B cell (primary cell): ENCODE results near the gene FIBP. TPM values are rescaled to one million over a fixed set of nuclear protein-coding genes. Genes with fewer than 3 reads are reported as not detected.

Experiments used
- ATAC-seq: fragments of 200-7000 bp; cut with Tn5 transposase; one replicate; pipeline ENCODE4 v1.10.0; 2021; ENCODE audit warnings: low read depth, mild to moderate bottlenecking, moderate number of reproducible peaks, moderate library complexity
- CTCF ChIA-PET: fragments of 350-600 bp; sonication (Branson Sonifier 250); formaldehyde crosslinking; loops from one replicate; lab custom pipeline; 2021; ENCODE audit warnings: antibody characterized with exemption, inconsistent platforms; lab: Charles Lee
- POLR2A ChIA-PET: fragments of 350-600 bp; sonication (Branson Sonifier 250); formaldehyde crosslinking; loops from one replicate; lab custom pipeline; 2021; ENCODE audit warnings: antibody characterized with exemption; lab: Charles Lee
- DNase-seq: peaks from one replicate; pipeline ENCODE4 v3.0.0; 2013
- H2AFZ ChIP-seq: 2 replicates; pipeline ENCODE4 v1.6.1; 2012; ENCODE audit warnings: mild to moderate bottlenecking, low read depth, low read length; ENCODE audit not compliant: insufficient read depth, poor library complexity, severe bottlenecking
- H3K27ac ChIP-seq, 2 donors: 1 replicate in 1 of 2; 2 replicates in 1 of 2; pipeline ENCODE4 v1.5.1; 2012 to 2013; ENCODE audit warnings: low read length in 2 of 2, mild to moderate bottlenecking in 2 of 2, moderate library complexity in 1 of 2
- H3K27me3 ChIP-seq, 4 experiments: fragments of 200-600 bp in 1 of 4; sonication (generic) in 1 of 4; replicated peaks in 1 of 4; 1 replicate in 2 of 4; 2 replicates in 2 of 4; pipeline versions ENCODE4 v1.6.1 to v1.7.0; 2013 to 2016; ENCODE audit warnings: low read length in 3 of 4, mild to moderate bottlenecking in 2 of 4, mixed read lengths in 1 of 4, moderate library complexity in 1 of 4; ENCODE audit not compliant: insufficient read depth in 4 of 4, control insufficient read depth in 3 of 4; ENCODE audit errors: control extremely low read depth in 1 of 4
- H3K36me3 ChIP-seq, 2 experiments: replicated peaks in 1 of 2; 1 replicate in 1 of 2; 2 replicates in 1 of 2; pipeline versions ENCODE4 v1.6.1 to v1.7.1; 2013; ENCODE audit warnings: low read length in 1 of 2; ENCODE audit not compliant: insufficient read depth in 2 of 2, control insufficient read depth in 1 of 2; ENCODE audit errors: control extremely low read depth in 1 of 2, extremely low read depth in 1 of 2
- H3K4me1 ChIP-seq, 2 donors: fragments of 200-600 bp in 1 of 2; sonication (generic) in 1 of 2; 1 replicate in 1 of 2; 2 replicates in 1 of 2; pipeline versions ENCODE4 v1.5.1 to v1.6.1; 2013 to 2017; ENCODE audit warnings: low read length in 2 of 2; ENCODE audit not compliant: control insufficient read depth in 2 of 2, insufficient read depth in 2 of 2
- H3K4me2 ChIP-seq: replicated peaks from 2 replicates; pipeline ENCODE3; 2012; ENCODE audit warnings: mild to moderate bottlenecking, low read depth, low read length; ENCODE audit not compliant: poor library complexity, severe bottlenecking
- H3K4me3 ChIP-seq, 5 experiments: fragments of 200-600 bp in 1 of 5; sonication (generic) in 1 of 5; 1 replicate in 3 of 5; 2 replicates in 2 of 5; pipeline versions ENCODE4 v1.5.1 to v1.7.0; 2011 to 2016; ENCODE audit warnings: low read length in 4 of 5, mild to moderate bottlenecking in 4 of 5, low read depth in 2 of 5, control low read depth in 1 of 5, moderate library complexity in 1 of 5; ENCODE audit not compliant: insufficient read depth in 1 of 5; ENCODE audit errors: control extremely low read depth in 1 of 5, extremely low read depth in 1 of 5
- H3K79me2 ChIP-seq: fragments of 200-600 bp; sonication (generic); one replicate; pipeline ENCODE4 v1.6.0; 2016; ENCODE audit warnings: low read length; ENCODE audit not compliant: control insufficient read depth, insufficient read depth
- H3K9ac ChIP-seq: fragments of 200-600 bp; sonication (generic); 2 replicates; pipeline ENCODE4 v1.6.1; 2017; ENCODE audit warnings: mild to moderate bottlenecking, low read length, moderate library complexity
- H3K9me3 ChIP-seq, 3 donors: one replicate each; pipeline versions ENCODE4 v1.6.1 to v1.7.1; 2013; ENCODE audit warnings: low read length in 2 of 3; ENCODE audit not compliant: control insufficient read depth in 2 of 3, insufficient read depth in 1 of 3; ENCODE audit errors: control extremely low read depth in 1 of 3
- H4K20me1 ChIP-seq: 2 replicates; pipeline ENCODE4 v1.6.0; 2012; ENCODE audit warnings: mild to moderate bottlenecking, low read length; ENCODE audit not compliant: insufficient read depth, control insufficient read depth, poor library complexity, severe bottlenecking
- H3K27ac Mint-ChIP-seq: one replicate; pipeline ENCODE4 v1.8.0; 2021; ENCODE audit warnings: mixed read lengths
- H3K27me3 Mint-ChIP-seq: one replicate; pipeline ENCODE4 v1.8.0; 2021; ENCODE audit warnings: mixed read lengths
- H3K4me1 Mint-ChIP-seq: one replicate; pipeline ENCODE4 v1.8.0; 2021; ENCODE audit warnings: mixed read lengths
- H3K4me3 Mint-ChIP-seq: one replicate; pipeline ENCODE4 v1.8.0; 2021; ENCODE audit warnings: mixed read lengths
- H3K9me3 Mint-ChIP-seq: one replicate; pipeline ENCODE4 v1.8.0; 2022; ENCODE audit warnings: mixed read lengths; ENCODE audit not compliant: insufficient read depth
- EZH2 ChIP-seq: IDR thresholded peaks from 2 replicates; pipeline ENCODE4 v1.6.1; 2012; ENCODE audit warnings: borderline replicate concordance, low read depth, mild to moderate bottlenecking, moderate library complexity, low read length; ENCODE audit not compliant: insufficient read depth, poor library complexity, severe bottlenecking
- WGBS: methylation state at CpG from one replicate; pipeline ENCODE4 v1.1.5; 2013; ENCODE audit warnings: missing lambda C conversion rate; ENCODE audit not compliant: insufficient coverage; 5-methylcytosine and 5-hydroxymethylcytosine counted together
- intact Hi-C: fragments of 100-400 bp; cut with micrococcal nuclease; formaldehyde crosslinking; loops from one replicate; pipeline ENCODE4 v1.10.0; 2022
- polyA plus RNA-seq: library from polyadenylated mRNA; depleted of rRNA; stranded (reverse); fragments of >200 nt; gene quantifications from 2 replicates; pipeline ENCODE4 v1.2.3, GENCODE V29; 2012
- total RNA-seq, 2 donors: library from RNA; stranded (reverse); fragments of 120-200 nt in 1 of 2; gene quantifications; 1 replicate in 1 of 2; 2 replicates in 1 of 2; pipeline versions ENCODE4 v1.2.3 to v1.2.4, GENCODE V29; 2013 to 2022
- TF ChIP-seq, protein P1 (sequence below): fragments of 200-600 bp; IDR thresholded peaks from one replicate; pipeline ENCODE4 v1.8.0; 2022; ENCODE audit warnings: antibody characterized with exemption, mild to moderate bottlenecking

FIBP gene
- total and polyA plus RNA-seq, 2 donors (not counting 1 experiment from before 2014, with no cell fraction given) = 63.4 to 128 TPM

DNA sequence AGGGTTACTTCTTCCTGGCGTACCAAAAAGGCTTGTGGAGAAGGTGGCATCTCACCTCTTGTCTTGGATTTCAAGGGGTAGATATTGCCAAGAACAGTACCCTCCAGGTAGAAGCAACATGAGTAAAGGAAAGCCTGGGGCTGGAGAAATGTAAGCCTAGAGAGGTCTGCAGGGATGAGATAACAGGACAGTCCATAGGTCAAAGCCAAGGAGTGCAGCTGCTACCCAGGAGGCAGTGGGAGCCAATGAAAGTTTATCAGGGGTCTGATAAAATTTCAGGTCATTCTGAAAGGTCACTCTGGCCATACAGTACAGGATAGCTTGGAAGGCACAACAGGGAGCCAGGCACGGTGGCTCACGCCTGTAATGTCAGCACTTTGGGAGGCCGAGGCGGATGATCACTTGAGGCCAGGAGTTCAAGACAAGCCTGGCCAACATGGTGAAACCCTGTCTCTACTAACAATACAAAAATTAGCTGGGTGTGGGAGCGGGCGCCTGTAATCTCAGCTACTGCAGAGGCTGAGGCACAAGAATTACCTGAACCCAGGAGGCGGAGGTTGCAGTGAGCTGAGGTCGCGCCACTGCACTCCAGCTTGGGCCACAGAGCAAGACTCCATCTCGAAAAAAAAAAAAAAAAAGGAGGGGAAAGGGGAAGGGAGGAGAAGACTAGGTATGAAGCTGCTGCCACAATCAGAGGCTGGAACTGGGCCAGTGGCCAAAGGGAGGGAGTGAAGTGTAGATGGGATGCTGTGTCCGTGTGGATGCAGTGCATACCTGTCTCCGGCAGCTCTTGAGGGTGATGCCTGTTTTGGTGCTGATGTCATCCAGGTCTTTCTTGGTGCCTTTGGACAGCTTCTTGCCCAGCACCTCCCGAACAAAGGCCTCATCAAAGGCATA is 1.2 kb downstream of the FIBP start:
- POLR2A ChIA-PET = interaction anchor here (0.7 to 6.2 kb wide), 8 partner anchors 13 to 683 kb away, joined by 3 to 65 read pairs (median 10); partner anchors contain the start of genes C11orf68, CFL1, DRAP1 and FOSL1

More for the DNA sequence above, 1.2 kb downstream of the FIBP start:
- Histone ChIP-seq H4K20me1 (peaks cover 19% of the 10 kb centered on the region), H3K4me3 (peak overlapping the region; percentile 63 to 88 (median 75)), H3K9me3 (no peaks in the 10 kb centered on the region), H3K9ac (peak overlapping the region; percentile 96), H2AFZ (peak overlapping the region; percentile 99), H3K79me2 (peaks cover 33% of the 10 kb centered on the region), H3K4me1 (peaks cover 35 to 51% of the 10 kb centered on the region in 2 donors), H3K4me2 (peak overlapping the region; percentile 99), H3K27me3 (no peaks in the 10 kb centered on the region), H3K27ac (peak overlapping the region; percentile 85), H3K36me3 (peaks cover 0 to 31% of the 10 kb centered on the region in 2 experiments)
- 93% methylated on average over 12 of the region's 14 CpGs for WGBS
- no peaks in the 10 kb centered on the region for H3K27me3 Mint-ChIP-seq
- no peaks in the 10 kb centered on the region for H3K9me3 Mint-ChIP-seq
- peak overlapping the region; percentile 98 for H3K4me3 Mint-ChIP-seq
- intact Hi-C loops = no loop called here
- TF ChIP-seq, protein P1, sequence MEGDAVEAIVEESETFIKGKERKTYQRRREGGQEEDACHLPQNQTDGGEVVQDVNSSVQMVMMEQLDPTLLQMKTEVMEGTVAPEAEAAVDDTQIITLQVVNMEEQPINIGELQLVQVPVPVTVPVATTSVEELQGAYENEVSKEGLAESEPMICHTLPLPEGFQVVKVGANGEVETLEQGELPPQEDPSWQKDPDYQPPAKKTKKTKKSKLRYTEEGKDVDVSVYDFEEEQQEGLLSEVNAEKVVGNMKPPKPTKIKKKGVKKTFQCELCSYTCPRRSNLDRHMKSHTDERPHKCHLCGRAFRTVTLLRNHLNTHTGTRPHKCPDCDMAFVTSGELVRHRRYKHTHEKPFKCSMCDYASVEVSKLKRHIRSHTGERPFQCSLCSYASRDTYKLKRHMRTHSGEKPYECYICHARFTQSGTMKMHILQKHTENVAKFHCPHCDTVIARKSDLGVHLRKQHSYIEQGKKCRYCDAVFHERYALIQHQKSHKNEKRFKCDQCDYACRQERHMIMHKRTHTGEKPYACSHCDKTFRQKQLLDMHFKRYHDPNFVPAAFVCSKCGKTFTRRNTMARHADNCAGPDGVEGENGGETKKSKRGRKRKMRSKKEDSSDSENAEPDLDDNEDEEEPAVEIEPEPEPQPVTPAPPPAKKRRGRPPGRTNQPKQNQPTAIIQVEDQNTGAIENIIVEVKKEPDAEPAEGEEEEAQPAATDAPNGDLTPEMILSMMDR = no peak
- TF ChIP-seq EZH2 = no peak
- ATAC-seq (no peak), DNase-seq (no peak)
- H3K27ac Mint-ChIP-seq = peak overlapping the region; percentile 98
- peaks cover 54% of the 10 kb centered on the region for H3K4me1 Mint-ChIP-seq
- CTCF ChIA-PET = interaction anchor here (1.2 to 15.5 kb wide), 15 partner anchors 8 to 175 kb away, joined by 3 to 244 read pairs (median 11); partner anchors contain the start of genes CFL1, CTSW, KAT5 and MUS81
